MM.1S (cell line): ENCODE results near the gene CHCHD3.

Source experiments
- DNase-seq: peaks from one replicate; pipeline ENCODE4 v3.0.0-alpha.2; 2015
- H2AFZ ChIP-seq: fragments of 300-600 bp; sonication (generic); 2 replicates; pipeline ENCODE4 v1.6.0; 2016; ENCODE audit warnings: antibody characterized with exemption, low read length
- H3F3A ChIP-seq: fragments of 300-600 bp; sonication (generic); 2 replicates; pipeline ENCODE4 v1.6.1; 2016; ENCODE audit warnings: mild to moderate bottlenecking, antibody characterized with exemption, low read length, moderate library complexity, mixed read lengths; ENCODE audit not compliant: insufficient read depth
- H3K27ac ChIP-seq: fragments of 300-600 bp; sonication (generic); 2 replicates; pipeline ENCODE4 v1.5.1; 2016; ENCODE audit warnings: mild to moderate bottlenecking, low read length
- H3K27me3 ChIP-seq: fragments of 300-600 bp; sonication (generic); replicated peaks from 2 replicates; pipeline ENCODE4 v1.6.0; 2016; ENCODE audit warnings: low read length; ENCODE audit not compliant: insufficient read depth
- H3K36me3 ChIP-seq: fragments of 300-600 bp; sonication (generic); replicated peaks from 2 replicates; pipeline ENCODE4 v1.6.1; 2016; ENCODE audit warnings: mild to moderate bottlenecking, low read length, mixed read lengths; ENCODE audit not compliant: insufficient read depth
- H3K4me1 ChIP-seq: fragments of 300-600 bp; sonication (generic); 2 replicates; pipeline ENCODE4 v1.6.1; 2016; ENCODE audit warnings: low read length, mixed read lengths
- H3K4me2 ChIP-seq: fragments of 300-600 bp; sonication (generic); 2 replicates; pipeline ENCODE4 v1.6.0; 2016; ENCODE audit warnings: low read depth, low read length
- H3K4me3 ChIP-seq: fragments of 300-600 bp; sonication (generic); 2 replicates; pipeline ENCODE4 v1.5.1; 2016; ENCODE audit warnings: low read length, mixed read lengths
- H3K79me2 ChIP-seq: fragments of 300-600 bp; sonication (generic); 2 replicates; pipeline ENCODE4 v1.6.1; 2016; ENCODE audit warnings: mixed run types, low read length, mixed read lengths
- H3K9ac ChIP-seq: fragments of 300-600 bp; sonication (generic); 2 replicates; pipeline ENCODE4 v1.6.1; 2016; ENCODE audit warnings: low read length, mixed read lengths
- H3K9me2 ChIP-seq: fragments of 300-600 bp; sonication (generic); replicated peaks from 2 replicates; pipeline ENCODE4 v1.6.1; 2016; ENCODE audit warnings: mild to moderate bottlenecking, low read length, mixed read lengths; ENCODE audit not compliant: insufficient read depth
- H3K9me3 ChIP-seq: fragments of 300-600 bp; sonication (generic); replicated peaks from 2 replicates; pipeline ENCODE4 v1.6.1; 2016; ENCODE audit warnings: mild to moderate bottlenecking, low read length, mixed read lengths; ENCODE audit not compliant: insufficient read depth
- H4K20me1 ChIP-seq: fragments of 300-600 bp; sonication (generic); 2 replicates; pipeline ENCODE4 v1.6.1; 2016; ENCODE audit warnings: mild to moderate bottlenecking, low read length, moderate library complexity, mixed read lengths; ENCODE audit not compliant: insufficient read depth
- CTCF ChIP-seq: fragments of 300-600 bp; sonication (generic); IDR thresholded peaks from 2 replicates; pipeline ENCODE4 v1.5.1; 2016; ENCODE audit warnings: antibody characterized with exemption, low read length, mixed read lengths
- EZH2 ChIP-seq: fragments of 300-600 bp; sonication (generic); optimal IDR thresholded peaks from 2 replicates; pipeline ENCODE3; 2017; ENCODE audit warnings: low read depth, mild to moderate bottlenecking, antibody characterized with exemption, low read length, mixed read lengths
- EZH2phosphoT487 ChIP-seq: fragments of 300-600 bp; sonication (generic); IDR thresholded peaks from 2 replicates; pipeline ENCODE4 v1.6.1; 2018; ENCODE audit warnings: antibody characterized with exemption, low read length

Gene CHCHD3

GRCh38 chr7:132766660-132767059 is 315.2 kb downstream of the CHCHD3 start:
- Histone ChIP-seq H3K27ac (no peak overlapping the region), H3K4me1 (no peaks in the 10 kb centered on the region), H3K9me2 (no peaks in the 10 kb centered on the region), H3K4me3 (no peak overlapping the region), H3K27me3 (no peaks in the 10 kb centered on the region), H3K9me3 (no peaks in the 10 kb centered on the region), H2AFZ (no peak overlapping the region), H4K20me1 (no peaks in the 10 kb centered on the region), H3K79me2 (no peaks in the 10 kb centered on the region), H3K36me3 (no peaks in the 10 kb centered on the region), H3F3A (no peaks in the 10 kb centered on the region), H3K4me2 (no peak overlapping the region), H3K9ac (no peak overlapping the region)
- TF ChIP-seq EZH2phosphoT487 (no peak), CTCF (no peak), EZH2 (no peak)
- no peak for DNase-seq

DNA sequence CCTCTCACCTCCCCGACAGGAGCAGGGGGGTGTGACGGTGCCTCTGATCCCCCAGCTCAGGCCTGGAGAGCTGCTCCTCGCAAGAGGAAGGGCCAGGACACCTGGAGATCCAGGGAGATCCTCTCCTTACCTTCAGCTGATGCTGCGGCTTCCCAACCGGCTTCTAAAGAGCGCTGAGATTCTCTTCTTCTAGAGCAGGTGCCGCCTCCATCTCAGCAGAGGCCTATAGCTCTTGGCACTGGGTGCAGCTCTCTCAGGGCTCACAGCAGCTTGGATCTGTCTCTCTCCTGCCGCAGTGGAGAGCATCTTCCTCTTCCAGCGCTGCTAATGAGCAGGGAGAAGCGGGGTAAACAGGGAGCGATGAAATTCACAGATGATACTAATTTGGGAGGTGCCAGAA is 316.0 kb downstream of the CHCHD3 start:
- H3K9ac ChIP-seq: no peak overlapping the region
- H3K4me2 ChIP-seq: no peak overlapping the region
- H3K9me3 ChIP-seq: no peaks in the 10 kb centered on the region
- H3K79me2 ChIP-seq: no peaks in the 10 kb centered on the region
- H3K9me2 ChIP-seq: no peaks in the 10 kb centered on the region
- H3K4me3 ChIP-seq: no peak overlapping the region
- H3K27me3 ChIP-seq: no peaks in the 10 kb centered on the region
- H3K36me3 ChIP-seq: no peaks in the 10 kb centered on the region
- H2AFZ ChIP-seq: no peak overlapping the region
- no peak for TF ChIP-seq EZH2
- H3F3A ChIP-seq: no peaks in the 10 kb centered on the region
- H3K4me1 ChIP-seq: no peaks in the 10 kb centered on the region
- H3K27ac ChIP-seq: no peak overlapping the region
- DNase-seq: no peak
- no peaks in the 10 kb centered on the region for H4K20me1 ChIP-seq

GRCh38 chr7:132764762-132765161 is 317.1 kb downstream of the CHCHD3 start:
- DNase-seq: no peak
- no peaks in the 10 kb centered on the region for H3F3A ChIP-seq
- no peak overlapping the region for H2AFZ ChIP-seq
- no peaks in the 10 kb centered on the region for H3K36me3 ChIP-seq
- H3K9me2 ChIP-seq: no peaks in the 10 kb centered on the region
- H3K4me1 ChIP-seq: no peaks in the 10 kb centered on the region
- no peak overlapping the region for H3K4me2 ChIP-seq
- no peak overlapping the region for H3K9ac ChIP-seq
- H3K9me3 ChIP-seq: no peaks in the 10 kb centered on the region
- TF ChIP-seq EZH2 (no peak), CTCF (no peak), EZH2phosphoT487 (no peak)
- H3K4me3 ChIP-seq: no peak overlapping the region
- no peaks in the 10 kb centered on the region for H3K27me3 ChIP-seq
- no peak overlapping the region for H3K27ac ChIP-seq
- H3K79me2 ChIP-seq: no peaks in the 10 kb centered on the region
- H4K20me1 ChIP-seq: no peaks in the 10 kb centered on the region

- no peak for TF ChIP-seq EZH2phosphoT487
- no peak for TF ChIP-seq EZH2
- no peak for TF ChIP-seq CTCF
- H3K9ac ChIP-seq: no peak overlapping the region
Measured at GRCh38 chr7:132760866-132761265, 321.0 kb downstream of the CHCHD3 start.

More at GRCh38 chr7:132760866-132761265, 321.0 kb downstream of the CHCHD3 start:
- Histone ChIP-seq H3K4me3 (no peak overlapping the region), H3K36me3 (no peaks in the 10 kb centered on the region), H3K4me2 (no peak overlapping the region), H3K9me3 (no peaks in the 10 kb centered on the region), H3K27me3 (no peaks in the 10 kb centered on the region), H4K20me1 (no peaks in the 10 kb centered on the region), H3K9me2 (no peaks in the 10 kb centered on the region), H3K27ac (no peak overlapping the region), H3K4me1 (no peaks in the 10 kb centered on the region), H2AFZ (no peak overlapping the region), H3F3A (no peaks in the 10 kb centered on the region), H3K79me2 (no peaks in the 10 kb centered on the region)
- no peak for DNase-seq
